ENCODE data around the gene CIP2A.

CIP2A gene

GRCh38 chr3:108566599-108566998 lies 22.6 kb downstream of the CIP2A start:
- DNase-seq (ENCODE audit: low read depth): no peak
- H3K4me3 ChIP-seq (ENCODE audit: low read depth, low read length): no peak overlapping the region
- TF ChIP-seq, protein P1, sequence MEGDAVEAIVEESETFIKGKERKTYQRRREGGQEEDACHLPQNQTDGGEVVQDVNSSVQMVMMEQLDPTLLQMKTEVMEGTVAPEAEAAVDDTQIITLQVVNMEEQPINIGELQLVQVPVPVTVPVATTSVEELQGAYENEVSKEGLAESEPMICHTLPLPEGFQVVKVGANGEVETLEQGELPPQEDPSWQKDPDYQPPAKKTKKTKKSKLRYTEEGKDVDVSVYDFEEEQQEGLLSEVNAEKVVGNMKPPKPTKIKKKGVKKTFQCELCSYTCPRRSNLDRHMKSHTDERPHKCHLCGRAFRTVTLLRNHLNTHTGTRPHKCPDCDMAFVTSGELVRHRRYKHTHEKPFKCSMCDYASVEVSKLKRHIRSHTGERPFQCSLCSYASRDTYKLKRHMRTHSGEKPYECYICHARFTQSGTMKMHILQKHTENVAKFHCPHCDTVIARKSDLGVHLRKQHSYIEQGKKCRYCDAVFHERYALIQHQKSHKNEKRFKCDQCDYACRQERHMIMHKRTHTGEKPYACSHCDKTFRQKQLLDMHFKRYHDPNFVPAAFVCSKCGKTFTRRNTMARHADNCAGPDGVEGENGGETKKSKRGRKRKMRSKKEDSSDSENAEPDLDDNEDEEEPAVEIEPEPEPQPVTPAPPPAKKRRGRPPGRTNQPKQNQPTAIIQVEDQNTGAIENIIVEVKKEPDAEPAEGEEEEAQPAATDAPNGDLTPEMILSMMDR (conservative IDR thresholded peaks at IDR 0.05; ENCODE audit: low read depth, low read length): no peak

DNA sequence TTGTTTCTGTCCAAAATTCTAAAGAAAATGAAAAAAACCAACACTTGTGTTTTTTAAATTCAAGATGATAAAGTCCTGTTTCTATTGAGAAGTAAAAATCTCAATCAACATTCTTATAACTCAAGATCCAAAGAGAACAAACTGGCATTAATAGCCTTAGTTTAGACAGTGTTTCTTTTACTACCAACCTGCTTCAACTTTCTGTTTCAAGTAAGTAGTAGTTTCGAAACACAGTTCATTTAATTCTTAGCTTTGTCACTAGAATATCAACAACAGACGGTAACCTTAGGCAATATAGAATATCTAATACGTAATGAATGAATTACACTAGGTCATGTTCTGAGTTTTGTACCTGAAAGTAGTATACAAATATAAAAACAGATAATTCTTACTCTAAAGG lies 23.7 kb downstream of the CIP2A start:
- no peak for DNase-seq (ENCODE audit: low read depth)
- no peak overlapping the region for H3K4me3 ChIP-seq (ENCODE audit: low read depth, low read length)
- TF ChIP-seq, protein P1 (conservative IDR thresholded peaks at IDR 0.05; ENCODE audit: low read depth, low read length): no peak

- TF ChIP-seq, protein P1 (conservative IDR thresholded peaks at IDR 0.05; ENCODE audit: low read depth, low read length): no peak
- no peak for DNase-seq (ENCODE audit: low read depth)
- H3K4me3 ChIP-seq (ENCODE audit: low read depth, low read length): no peak overlapping the region
These were observed 24.7 kb downstream of the CIP2A start for GRCh38 chr3:108564564-108564963.

- no peak for DNase-seq (ENCODE audit: low read depth)
These were observed 26.7 kb downstream of the CIP2A start for GRCh38 chr3:108562565-108562964.

DNA sequence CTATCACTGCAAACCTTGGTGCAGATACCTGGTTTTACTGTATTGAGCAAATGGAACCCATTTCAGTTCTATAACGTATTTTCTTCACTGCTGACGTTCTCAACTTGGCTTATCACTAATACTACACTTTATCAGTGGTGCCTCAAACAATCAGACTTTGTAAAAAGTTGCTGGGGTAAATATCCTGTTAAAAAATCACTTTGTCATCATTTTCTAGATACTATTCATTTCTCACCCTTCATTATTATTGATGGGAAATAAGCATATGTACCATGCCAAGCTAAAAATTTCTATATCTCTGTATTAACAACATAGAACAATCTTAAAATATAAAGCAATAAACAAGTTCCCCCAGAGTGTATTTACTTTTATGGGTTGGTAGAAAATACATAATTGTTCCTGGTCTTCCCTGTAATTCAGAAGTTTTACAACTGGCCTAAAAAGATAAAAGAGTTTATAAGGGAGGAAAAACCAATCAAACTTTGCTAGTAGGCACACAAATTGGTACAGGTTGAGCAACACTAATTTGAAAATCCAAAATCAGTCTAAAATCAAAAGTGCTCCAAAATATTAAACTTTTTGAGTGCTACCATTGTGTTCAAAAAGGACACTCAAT lies 33.2 kb downstream of the CIP2A start:
- no peak for DNase-seq (ENCODE audit: low read depth)
- H3K4me3 ChIP-seq (ENCODE audit: low read depth, low read length): no peak overlapping the region

More at GRCh38 chr3:108562565-108562964, 26.7 kb downstream of the CIP2A start:
- no peak overlapping the region for H3K4me3 ChIP-seq (ENCODE audit: low read depth, low read length)
- TF ChIP-seq, protein P1 (conservative IDR thresholded peaks at IDR 0.05; ENCODE audit: low read depth, low read length): no peak

DNA sequence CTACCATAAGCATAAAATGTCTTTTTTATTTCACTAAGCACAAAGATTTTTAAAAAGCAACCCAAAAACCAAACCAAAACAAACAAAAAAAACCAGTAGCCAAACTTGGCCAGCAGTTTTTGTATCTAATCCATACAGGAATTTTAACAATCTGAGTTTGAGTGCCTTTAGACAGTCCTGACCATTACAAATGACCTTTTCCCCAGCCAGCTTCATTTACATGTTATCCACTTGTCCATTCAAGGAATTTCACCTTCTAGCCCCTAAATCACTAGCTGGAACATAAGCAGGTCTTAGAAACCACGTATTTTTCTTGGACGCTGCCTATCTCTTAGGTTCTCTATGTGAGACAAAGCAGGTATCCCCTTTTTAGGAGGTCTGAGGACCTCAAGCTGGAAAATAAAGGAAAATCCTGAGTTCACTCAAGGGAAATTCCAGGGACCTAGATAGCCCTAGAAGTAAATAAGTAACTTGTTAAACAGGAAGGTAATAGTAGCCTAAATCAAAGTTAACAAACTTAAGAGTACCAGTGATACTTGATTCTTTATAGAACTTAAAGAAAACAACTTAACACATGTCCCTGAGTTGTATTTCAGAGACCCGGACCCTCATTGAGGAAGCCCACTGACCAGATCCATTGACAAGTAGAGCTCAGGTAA lies 34.2 kb downstream of the CIP2A start:
- TF ChIP-seq, protein P1 (conservative IDR thresholded peaks at IDR 0.05; ENCODE audit: low read depth, low read length): no peak
- DNase-seq (ENCODE audit: low read depth): peak; percentile 15
- no peak overlapping the region for H3K4me3 ChIP-seq (ENCODE audit: low read depth, low read length)

More for the DNA sequence above, 33.2 kb downstream of the CIP2A start:
- TF ChIP-seq, protein P1 (conservative IDR thresholded peaks at IDR 0.05; ENCODE audit: low read depth, low read length): no peak

- no peak overlapping the region for H3K4me3 ChIP-seq (ENCODE audit: low read depth, low read length)
- peak; percentile 36 for DNase-seq (ENCODE audit: low read depth)
- TF ChIP-seq, protein P1 (conservative IDR thresholded peaks at IDR 0.05; ENCODE audit: low read depth, low read length): no peak
These were observed 35.0 kb downstream of the CIP2A start for GRCh38 chr3:108554229-108554628.

Measured in choroid plexus epithelial cell (primary cell).